Body of pancreas (tissue), 4 donors: Measurements from ENCODE around the gene FLT1.

Experiments used
- POLR2A ChIP-seq, 3 donors: fragments of 450-650 bp; IDR thresholded peaks; one replicate each; pipeline ENCODE4 v1.6.1; 2016; ENCODE audit warnings: antibody characterized with exemption in 3 of 3, mild to moderate bottlenecking in 2 of 3
- TF ChIP-seq, protein P1 (sequence below), 7 experiments: fragments of 450-650 bp in 4 of 7; fragments of 200-600 bp in 3 of 7; sonication (generic) in 3 of 7; IDR thresholded peaks; one replicate each; pipeline ENCODE4 v1.5.1; 2016 to 2019; ENCODE audit warnings: antibody characterized with exemption in 7 of 7

DNA sequence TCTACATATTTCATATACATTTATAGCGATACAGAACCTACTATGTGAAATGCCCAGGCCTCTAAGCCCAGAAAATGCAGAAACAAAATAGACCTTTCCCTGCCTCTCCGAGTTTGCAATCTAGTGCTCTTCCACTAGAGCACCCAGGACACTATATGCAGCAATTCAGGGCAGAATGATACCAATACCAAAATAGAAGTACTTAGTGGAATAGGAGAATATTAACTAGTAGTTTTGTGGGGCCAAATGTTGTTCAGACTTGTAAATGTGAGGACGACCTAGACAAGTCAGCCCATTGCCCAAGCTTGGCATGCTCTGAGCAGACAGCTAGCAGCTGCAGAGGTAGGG is 35.8 kb upstream of the FLT1 start:
- TF ChIP-seq, protein P1, sequence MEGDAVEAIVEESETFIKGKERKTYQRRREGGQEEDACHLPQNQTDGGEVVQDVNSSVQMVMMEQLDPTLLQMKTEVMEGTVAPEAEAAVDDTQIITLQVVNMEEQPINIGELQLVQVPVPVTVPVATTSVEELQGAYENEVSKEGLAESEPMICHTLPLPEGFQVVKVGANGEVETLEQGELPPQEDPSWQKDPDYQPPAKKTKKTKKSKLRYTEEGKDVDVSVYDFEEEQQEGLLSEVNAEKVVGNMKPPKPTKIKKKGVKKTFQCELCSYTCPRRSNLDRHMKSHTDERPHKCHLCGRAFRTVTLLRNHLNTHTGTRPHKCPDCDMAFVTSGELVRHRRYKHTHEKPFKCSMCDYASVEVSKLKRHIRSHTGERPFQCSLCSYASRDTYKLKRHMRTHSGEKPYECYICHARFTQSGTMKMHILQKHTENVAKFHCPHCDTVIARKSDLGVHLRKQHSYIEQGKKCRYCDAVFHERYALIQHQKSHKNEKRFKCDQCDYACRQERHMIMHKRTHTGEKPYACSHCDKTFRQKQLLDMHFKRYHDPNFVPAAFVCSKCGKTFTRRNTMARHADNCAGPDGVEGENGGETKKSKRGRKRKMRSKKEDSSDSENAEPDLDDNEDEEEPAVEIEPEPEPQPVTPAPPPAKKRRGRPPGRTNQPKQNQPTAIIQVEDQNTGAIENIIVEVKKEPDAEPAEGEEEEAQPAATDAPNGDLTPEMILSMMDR (IDR thresholded peaks at IDR 0.05) = no peak
- TF ChIP-seq POLR2A (IDR thresholded peaks at IDR 0.05) = no peak
